MM.1S (cell line): Measurements from ENCODE around the gene SPAG7.

ENCODE experiments used
- CTCF ChIP-seq: fragments of 300-600 bp; sonication (generic); IDR thresholded peaks from 2 replicates; pipeline ENCODE4 v1.5.1; 2016; ENCODE audit warnings: antibody characterized with exemption, low read length, mixed read lengths
- EZH2 ChIP-seq: fragments of 300-600 bp; sonication (generic); optimal IDR thresholded peaks from 2 replicates; pipeline ENCODE3; 2017; ENCODE audit warnings: low read depth, mild to moderate bottlenecking, antibody characterized with exemption, low read length, mixed read lengths

GRCh38 chr17:4973256-4974114 lies 5.9 kb upstream of the SPAG7 start:
- TF ChIP-seq CTCF (no peak), EZH2 (no peak)
